DOHH2 (cell line): ENCODE results near the gene IL9.

Experiments
- EZH2phosphoT487 ChIP-seq: fragments of 200-600 bp; sonication (generic); IDR thresholded peaks from 2 replicates; pipeline ENCODE4 v1.6.1; 2017; ENCODE audit warnings: borderline replicate concordance, mild to moderate bottlenecking, antibody characterized with exemption, low read length, moderate library complexity, mixed read lengths
- TF ChIP-seq, protein P1 (sequence below): fragments of 200-600 bp; sonication (generic); IDR thresholded peaks from one replicate; pipeline ENCODE4 v1.5.1; 2014; ENCODE audit warnings: antibody characterized with exemption, mild to moderate bottlenecking, low read depth, low read length; ENCODE audit not compliant: poor library complexity, severe bottlenecking

DNA sequence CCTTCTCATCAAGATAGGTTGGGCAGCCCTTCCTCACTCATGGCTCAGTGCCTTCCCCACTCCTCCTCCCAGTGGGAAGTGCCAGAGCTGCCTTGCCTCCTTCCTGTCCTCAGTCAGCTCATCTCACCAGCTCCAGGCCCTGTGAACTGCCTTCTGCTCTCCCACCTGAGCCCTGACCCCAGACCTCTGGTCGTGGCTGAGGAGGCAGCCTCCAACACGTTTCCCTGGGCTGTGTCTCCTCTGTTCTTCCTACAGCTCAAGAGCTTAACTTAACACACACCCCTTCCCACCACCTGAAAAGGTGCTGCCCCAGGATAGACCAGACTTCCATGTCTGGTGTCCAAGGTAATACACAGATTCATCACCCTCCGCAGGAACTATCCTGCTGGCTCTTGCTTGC, 21.2 kb downstream of the IL9 start:
- TF ChIP-seq, protein P1, sequence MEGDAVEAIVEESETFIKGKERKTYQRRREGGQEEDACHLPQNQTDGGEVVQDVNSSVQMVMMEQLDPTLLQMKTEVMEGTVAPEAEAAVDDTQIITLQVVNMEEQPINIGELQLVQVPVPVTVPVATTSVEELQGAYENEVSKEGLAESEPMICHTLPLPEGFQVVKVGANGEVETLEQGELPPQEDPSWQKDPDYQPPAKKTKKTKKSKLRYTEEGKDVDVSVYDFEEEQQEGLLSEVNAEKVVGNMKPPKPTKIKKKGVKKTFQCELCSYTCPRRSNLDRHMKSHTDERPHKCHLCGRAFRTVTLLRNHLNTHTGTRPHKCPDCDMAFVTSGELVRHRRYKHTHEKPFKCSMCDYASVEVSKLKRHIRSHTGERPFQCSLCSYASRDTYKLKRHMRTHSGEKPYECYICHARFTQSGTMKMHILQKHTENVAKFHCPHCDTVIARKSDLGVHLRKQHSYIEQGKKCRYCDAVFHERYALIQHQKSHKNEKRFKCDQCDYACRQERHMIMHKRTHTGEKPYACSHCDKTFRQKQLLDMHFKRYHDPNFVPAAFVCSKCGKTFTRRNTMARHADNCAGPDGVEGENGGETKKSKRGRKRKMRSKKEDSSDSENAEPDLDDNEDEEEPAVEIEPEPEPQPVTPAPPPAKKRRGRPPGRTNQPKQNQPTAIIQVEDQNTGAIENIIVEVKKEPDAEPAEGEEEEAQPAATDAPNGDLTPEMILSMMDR, result no peak
- no peak for TF ChIP-seq EZH2phosphoT487
